ENCODE data around the gene DIRAS1.
"Not testable (repeated sequence)": the region's sequence is repeated elsewhere in the genome, so short reads cannot be mapped to it uniquely, and the experiment has no call there.

The DIRAS1 gene

GRCh38 chr19:2676823-2677222 lies 44.3 kb downstream of the DIRAS1 start:
- DNase-seq (ENCODE audit: low spot score): no peak

- no peak for DNase-seq (ENCODE audit: low spot score)
Observed at GRCh38 chr19:2675892-2676291, 45.3 kb downstream of the DIRAS1 start.

- no peak for DNase-seq (ENCODE audit: low spot score)
Observed at GRCh38 chr19:2670217-2670616, 51.0 kb downstream of the DIRAS1 start.

- no peak for DNase-seq (ENCODE audit: low spot score)
Observed at GRCh38 chr19:2668175-2668763, 52.9 kb downstream of the DIRAS1 start.

GRCh38 chr19:2667349-2667748 lies 53.8 kb downstream of the DIRAS1 start:
- not testable (repeated sequence) for DNase-seq (ENCODE audit: low spot score)

- DNase-seq (ENCODE audit: low spot score): no peak
Observed at GRCh38 chr19:2666344-2666994, 54.7 kb downstream of the DIRAS1 start.

GRCh38 chr19:2665103-2665502 lies 56.1 kb downstream of the DIRAS1 start:
- no peak for DNase-seq (ENCODE audit: low spot score)

All from AG08395 (cell line).